ENCODE measurements around the gene EGFR.

GRCh38 chr7:54992871-54993475, 25.8 kb upstream of the EGFR start:
- no peak for TF ChIP-seq POLR2AphosphoS5 (IDR thresholded peaks at IDR 0.05)
- TF ChIP-seq, protein P1, sequence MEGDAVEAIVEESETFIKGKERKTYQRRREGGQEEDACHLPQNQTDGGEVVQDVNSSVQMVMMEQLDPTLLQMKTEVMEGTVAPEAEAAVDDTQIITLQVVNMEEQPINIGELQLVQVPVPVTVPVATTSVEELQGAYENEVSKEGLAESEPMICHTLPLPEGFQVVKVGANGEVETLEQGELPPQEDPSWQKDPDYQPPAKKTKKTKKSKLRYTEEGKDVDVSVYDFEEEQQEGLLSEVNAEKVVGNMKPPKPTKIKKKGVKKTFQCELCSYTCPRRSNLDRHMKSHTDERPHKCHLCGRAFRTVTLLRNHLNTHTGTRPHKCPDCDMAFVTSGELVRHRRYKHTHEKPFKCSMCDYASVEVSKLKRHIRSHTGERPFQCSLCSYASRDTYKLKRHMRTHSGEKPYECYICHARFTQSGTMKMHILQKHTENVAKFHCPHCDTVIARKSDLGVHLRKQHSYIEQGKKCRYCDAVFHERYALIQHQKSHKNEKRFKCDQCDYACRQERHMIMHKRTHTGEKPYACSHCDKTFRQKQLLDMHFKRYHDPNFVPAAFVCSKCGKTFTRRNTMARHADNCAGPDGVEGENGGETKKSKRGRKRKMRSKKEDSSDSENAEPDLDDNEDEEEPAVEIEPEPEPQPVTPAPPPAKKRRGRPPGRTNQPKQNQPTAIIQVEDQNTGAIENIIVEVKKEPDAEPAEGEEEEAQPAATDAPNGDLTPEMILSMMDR (IDR thresholded peaks at IDR 0.05; ENCODE audit: poor library complexity, severe bottlenecking) = no peak
- no peak for TF ChIP-seq SMC3 (conservative IDR thresholded peaks at IDR 0.05; ENCODE audit: poor library complexity)
- TF ChIP-seq EZH2 (IDR thresholded peaks at IDR 0.05; ENCODE audit: borderline replicate concordance, insufficient read depth, low read length, poor library complexity, severe bottlenecking) = no peak
- no peak for TF ChIP-seq RAD21 (conservative IDR thresholded peaks at IDR 0.05)
- no peak for TF ChIP-seq TAF1 (IDR thresholded peaks at IDR 0.05; ENCODE audit: low read depth)
- TF ChIP-seq EP300 (conservative IDR thresholded peaks at IDR 0.05; ENCODE audit: poor library complexity, severe bottlenecking) = no peak
- no peak for TF ChIP-seq REST (IDR thresholded peaks at IDR 0.05; ENCODE audit: borderline replicate concordance)

Measured in neural cell (in vitro differentiated cells).